Measurements from ENCODE around the gene ASAP3. TPM values are rescaled to one million over a fixed set of nuclear protein-coding genes. Genes with fewer than 3 reads are reported as not detected.

ASAP3 gene
- total RNA-seq, 1 donor from 2014 or later: 3.9 TPM

- H3K4me2 ChIP-seq: no peak overlapping the region
- H2AFZ ChIP-seq (replicated peaks): no peak overlapping the region
- H3K36me3 Mint-ChIP-seq: no peaks in the 10 kb centered on the region
- no peaks in the 10 kb centered on the region for H3K36me3 ChIP-seq
- TF ChIP-seq CTCF (IDR thresholded peaks at IDR 0.05) (no peak), EZH2 (IDR thresholded peaks at IDR 0.05) (no peak), EZH2phosphoT487 (IDR thresholded peaks at IDR 0.05) (no peak)
- H4K20me1 ChIP-seq (ENCODE audit: low read depth): no peaks in the 10 kb centered on the region
- no peak overlapping the region for H3K27ac Mint-ChIP-seq
- no peaks in the 10 kb centered on the region for H3F3A ChIP-seq (ENCODE audit: low read depth)
- no peaks in the 10 kb centered on the region for H3K27me3 Mint-ChIP-seq (ENCODE audit: insufficient read depth, low read depth)
- H3K4me3 ChIP-seq: no peak overlapping the region
- no peak for DNase-seq (ENCODE audit: low spot score)
- peaks cover 98% of the 10 kb centered on the region for H3K27me3 ChIP-seq
- H3K79me2 ChIP-seq (ENCODE audit: low read depth): no peaks in the 10 kb centered on the region
- H3K4me1 ChIP-seq: no peaks in the 10 kb centered on the region
- no peak overlapping the region for H3K27ac ChIP-seq
- H3K4me1 Mint-ChIP-seq: peaks cover 11% of the 10 kb centered on the region
- no peak overlapping the region for H3K4me3 Mint-ChIP-seq
- no peak overlapping the region for H3K9ac ChIP-seq
- no peaks in the 10 kb centered on the region for H3K9me3 ChIP-seq (ENCODE audit: low read depth)
- no peaks in the 10 kb centered on the region for H3K9me3 Mint-ChIP-seq
Observed at GRCh38 chr1:23408797-23409290, 75.1 kb downstream of the ASAP3 start.

- no peaks in the 10 kb centered on the region for H3F3A ChIP-seq (ENCODE audit: low read depth)
- Mint-ChIP-seq H3K4me1 (peaks cover 23% of the 10 kb centered on the region), H3K36me3 (no peaks in the 10 kb centered on the region), H3K4me3 (no peak overlapping the region), H3K27me3 (ENCODE audit: insufficient read depth, low read depth) (no peaks in the 10 kb centered on the region), H3K9me3 (no peaks in the 10 kb centered on the region), H3K27ac (no peak overlapping the region)
- no peak for DNase-seq (ENCODE audit: low spot score)
- H3K27ac ChIP-seq: no peak overlapping the region
- peaks cover 98% of the 10 kb centered on the region for H3K27me3 ChIP-seq
- no peak overlapping the region for H2AFZ ChIP-seq (replicated peaks)
- H3K9ac ChIP-seq: no peak overlapping the region
- no peaks in the 10 kb centered on the region for H3K36me3 ChIP-seq
- no peaks in the 10 kb centered on the region for H3K4me1 ChIP-seq
- no peaks in the 10 kb centered on the region for H3K79me2 ChIP-seq (ENCODE audit: low read depth)
- no peak overlapping the region for H3K4me3 ChIP-seq
- H4K20me1 ChIP-seq (ENCODE audit: low read depth): no peaks in the 10 kb centered on the region
- no peak overlapping the region for H3K4me2 ChIP-seq
- H3K9me3 ChIP-seq (ENCODE audit: low read depth): no peaks in the 10 kb centered on the region
- TF ChIP-seq EZH2 (IDR thresholded peaks at IDR 0.05) (no peak), CTCF (IDR thresholded peaks at IDR 0.05) (no peak), EZH2phosphoT487 (IDR thresholded peaks at IDR 0.05) (no peak)
Observed at GRCh38 chr1:23407016-23407630, 76.9 kb downstream of the ASAP3 start.

- no peak for DNase-seq (ENCODE audit: low spot score)
- H3K79me2 ChIP-seq (ENCODE audit: low read depth): no peaks in the 10 kb centered on the region
- H3K4me1 Mint-ChIP-seq: peaks cover 16% of the 10 kb centered on the region
- no peaks in the 10 kb centered on the region for H3K4me1 ChIP-seq
- H4K20me1 ChIP-seq (ENCODE audit: low read depth): no peaks in the 10 kb centered on the region
- H3K36me3 ChIP-seq: no peaks in the 10 kb centered on the region
- no peak overlapping the region for H2AFZ ChIP-seq (replicated peaks)
- TF ChIP-seq CTCF (IDR thresholded peaks at IDR 0.05) (no peak), EZH2 (IDR thresholded peaks at IDR 0.05) (no peak), EZH2phosphoT487 (IDR thresholded peaks at IDR 0.05) (no peak)
- H3K4me3 Mint-ChIP-seq: no peak overlapping the region
- H3K4me3 ChIP-seq: no peak overlapping the region
- no peaks in the 10 kb centered on the region for H3K36me3 Mint-ChIP-seq
- no peak overlapping the region for H3K27ac ChIP-seq
- H3F3A ChIP-seq (ENCODE audit: low read depth): no peaks in the 10 kb centered on the region
- H3K4me2 ChIP-seq: no peak overlapping the region
- H3K27me3 ChIP-seq: peaks cover 98% of the 10 kb centered on the region
- H3K27ac Mint-ChIP-seq: no peak overlapping the region
- H3K9me3 Mint-ChIP-seq: no peaks in the 10 kb centered on the region
- no peak overlapping the region for H3K9ac ChIP-seq
- no peaks in the 10 kb centered on the region for H3K27me3 Mint-ChIP-seq (ENCODE audit: insufficient read depth, low read depth)
- H3K9me3 ChIP-seq (ENCODE audit: low read depth): no peaks in the 10 kb centered on the region
Observed at GRCh38 chr1:23405946-23406345, 78.0 kb downstream of the ASAP3 start.

Data from neural progenitor cell (in vitro differentiated cells).